Activated naive CD8-positive, alpha-beta T cell (primary cell): ENCODE data around the gene ANKRD17.
A peak's percentile ranks its signal among the peaks of the same experiment; 100 is the strongest.

Experiments
- H3K27ac Mint-ChIP-seq: one replicate; pipeline ENCODE4 v1.8.0; 2021; ENCODE audit warnings: mixed read lengths
- H3K27me3 Mint-ChIP-seq: one replicate; pipeline ENCODE4 v1.8.0; 2021; ENCODE audit warnings: mixed read lengths
- H3K36me3 Mint-ChIP-seq: one replicate; pipeline ENCODE4 v1.8.0; 2021; ENCODE audit warnings: mixed read lengths
- H3K4me1 Mint-ChIP-seq: one replicate; pipeline ENCODE4 v1.8.0; 2021; ENCODE audit warnings: low read depth, mixed read lengths
- H3K4me3 Mint-ChIP-seq: one replicate; pipeline ENCODE4 v1.8.0; 2021; ENCODE audit warnings: mild to moderate bottlenecking, mixed read lengths
- H3K9me3 Mint-ChIP-seq: one replicate; pipeline ENCODE4 v1.8.0; 2021; ENCODE audit warnings: low read depth, mixed read lengths

The ANKRD17 gene

GRCh38 chr4:73137121-73137520, 121.5 kb downstream of the ANKRD17 start:
- H3K27ac Mint-ChIP-seq = peak overlapping the region; percentile 22
- peaks cover 11% of the 10 kb centered on the region for H3K36me3 Mint-ChIP-seq
- no peaks in the 10 kb centered on the region for H3K27me3 Mint-ChIP-seq
- peaks cover 9% of the 10 kb centered on the region for H3K4me1 Mint-ChIP-seq
- H3K4me3 Mint-ChIP-seq = no peak overlapping the region
- no peaks in the 10 kb centered on the region for H3K9me3 Mint-ChIP-seq

DNA sequence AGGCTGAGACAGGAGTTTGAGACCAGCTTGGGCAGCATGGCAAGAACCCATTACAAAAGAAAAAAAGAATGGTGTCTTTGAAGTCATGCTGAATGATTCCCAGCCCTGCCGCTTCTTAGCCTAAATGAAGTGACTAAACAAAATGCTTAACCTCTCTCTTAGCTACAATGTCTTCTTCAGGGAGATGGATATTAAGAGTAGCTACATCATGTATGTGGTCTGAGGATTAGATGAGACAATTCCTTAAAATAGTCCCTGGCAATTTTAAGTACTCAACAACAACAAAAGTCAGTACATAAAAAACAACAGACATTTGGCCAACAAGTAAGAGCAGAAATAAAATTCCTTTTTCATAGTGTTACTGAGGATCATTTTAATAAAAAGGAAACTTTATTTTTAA, 124.8 kb downstream of the ANKRD17 start:
- peaks cover 6% of the 10 kb centered on the region for H3K36me3 Mint-ChIP-seq
- H3K4me1 Mint-ChIP-seq = peaks cover 5% of the 10 kb centered on the region
- H3K27ac Mint-ChIP-seq = no peak overlapping the region
- no peaks in the 10 kb centered on the region for H3K27me3 Mint-ChIP-seq
- H3K9me3 Mint-ChIP-seq = no peaks in the 10 kb centered on the region
- no peak overlapping the region for H3K4me3 Mint-ChIP-seq

DNA sequence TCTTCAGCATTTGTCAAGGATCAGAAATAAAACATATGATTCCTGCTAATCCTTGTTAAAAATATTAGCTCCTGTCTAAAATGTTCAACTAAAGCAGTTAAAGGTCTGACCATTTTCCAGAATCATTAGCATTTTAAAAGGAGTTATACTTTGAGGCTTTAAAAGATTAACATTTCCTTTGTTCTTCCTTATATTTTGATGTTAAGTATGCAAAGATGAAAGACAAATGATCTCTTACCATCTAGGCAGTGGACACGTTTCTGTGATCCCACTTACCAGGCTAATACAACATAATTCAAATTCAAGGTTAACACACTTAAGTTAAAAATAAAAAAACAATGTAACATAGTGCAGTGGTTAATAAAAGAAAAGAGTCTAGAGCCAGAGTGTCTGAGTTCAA, 127.3 kb downstream of the ANKRD17 start:
- Mint-ChIP-seq H3K36me3 (peaks cover 6% of the 10 kb centered on the region), H3K9me3 (no peaks in the 10 kb centered on the region), H3K4me3 (no peak overlapping the region)

DNA sequence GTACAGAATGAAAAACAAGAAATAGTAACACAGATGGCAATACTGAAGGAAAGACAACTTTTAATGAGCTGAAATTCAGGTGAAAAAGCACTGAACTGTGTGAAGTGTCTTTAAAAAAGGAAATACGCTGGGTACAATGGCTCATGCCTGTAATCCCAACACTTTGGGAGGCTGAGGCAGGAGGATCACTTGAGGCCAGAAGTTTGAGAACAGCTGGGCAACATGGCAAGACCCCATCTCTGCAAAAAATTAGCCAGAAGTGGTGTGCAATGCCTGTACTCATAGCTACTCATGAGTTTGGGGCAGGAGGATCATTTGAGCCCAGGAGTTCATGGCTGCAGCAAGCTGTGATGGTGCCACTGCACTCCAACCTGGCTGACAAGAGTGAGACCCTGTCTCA, 129.3 kb downstream of the ANKRD17 start:
- H3K27ac Mint-ChIP-seq = no peak overlapping the region
- H3K36me3 Mint-ChIP-seq = peaks cover 1% of the 10 kb centered on the region
- no peak overlapping the region for H3K4me3 Mint-ChIP-seq
- no peaks in the 10 kb centered on the region for H3K9me3 Mint-ChIP-seq
- H3K4me1 Mint-ChIP-seq = peaks cover 8% of the 10 kb centered on the region
- no peaks in the 10 kb centered on the region for H3K27me3 Mint-ChIP-seq

More for the DNA sequence above, 127.3 kb downstream of the ANKRD17 start:
- Mint-ChIP-seq H3K4me1 (peaks cover 8% of the 10 kb centered on the region), H3K27me3 (no peaks in the 10 kb centered on the region), H3K27ac (no peak overlapping the region)

- H3K4me3 Mint-ChIP-seq = no peak overlapping the region
- no peaks in the 10 kb centered on the region for H3K9me3 Mint-ChIP-seq
- H3K36me3 Mint-ChIP-seq = no peaks in the 10 kb centered on the region
- H3K27ac Mint-ChIP-seq = no peak overlapping the region
- H3K4me1 Mint-ChIP-seq = peaks cover 8% of the 10 kb centered on the region
- no peaks in the 10 kb centered on the region for H3K27me3 Mint-ChIP-seq
Observed at GRCh38 chr4:73127839-73128453, 130.7 kb downstream of the ANKRD17 start.

DNA sequence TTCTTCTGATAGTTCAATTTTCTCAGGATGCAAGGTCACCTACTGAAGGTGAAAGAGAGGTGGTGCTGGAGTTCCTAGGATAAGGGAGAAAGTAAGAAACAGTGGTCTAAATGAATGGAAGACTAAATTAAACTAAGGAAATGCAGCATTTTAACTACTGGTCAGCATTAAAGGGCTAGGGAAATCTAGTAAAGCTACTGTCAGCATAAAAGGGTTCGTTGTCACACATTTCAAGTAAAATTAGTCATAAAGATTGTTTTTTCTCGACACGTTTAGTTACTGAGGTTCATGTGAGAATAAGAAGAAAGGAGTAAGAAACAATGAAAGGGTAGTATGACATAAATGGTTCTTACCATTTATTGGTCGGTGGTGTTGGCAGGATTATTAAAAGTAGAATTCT, 149.1 kb downstream of the ANKRD17 start:
- Mint-ChIP-seq H3K4me1 (peaks cover 9% of the 10 kb centered on the region), H3K9me3 (no peaks in the 10 kb centered on the region), H3K36me3 (peaks cover 2% of the 10 kb centered on the region), H3K27ac (no peak overlapping the region), H3K27me3 (no peaks in the 10 kb centered on the region), H3K4me3 (no peak overlapping the region)

GRCh38 chr4:73104695-73105094, 153.9 kb downstream of the ANKRD17 start:
- peak overlapping the region; percentile 70 for H3K27ac Mint-ChIP-seq
- no peaks in the 10 kb centered on the region for H3K9me3 Mint-ChIP-seq
- peaks cover 2% of the 10 kb centered on the region for H3K36me3 Mint-ChIP-seq
- no peaks in the 10 kb centered on the region for H3K27me3 Mint-ChIP-seq
- H3K4me3 Mint-ChIP-seq = no peak overlapping the region
- H3K4me1 Mint-ChIP-seq = peaks cover 13% of the 10 kb centered on the region

DNA sequence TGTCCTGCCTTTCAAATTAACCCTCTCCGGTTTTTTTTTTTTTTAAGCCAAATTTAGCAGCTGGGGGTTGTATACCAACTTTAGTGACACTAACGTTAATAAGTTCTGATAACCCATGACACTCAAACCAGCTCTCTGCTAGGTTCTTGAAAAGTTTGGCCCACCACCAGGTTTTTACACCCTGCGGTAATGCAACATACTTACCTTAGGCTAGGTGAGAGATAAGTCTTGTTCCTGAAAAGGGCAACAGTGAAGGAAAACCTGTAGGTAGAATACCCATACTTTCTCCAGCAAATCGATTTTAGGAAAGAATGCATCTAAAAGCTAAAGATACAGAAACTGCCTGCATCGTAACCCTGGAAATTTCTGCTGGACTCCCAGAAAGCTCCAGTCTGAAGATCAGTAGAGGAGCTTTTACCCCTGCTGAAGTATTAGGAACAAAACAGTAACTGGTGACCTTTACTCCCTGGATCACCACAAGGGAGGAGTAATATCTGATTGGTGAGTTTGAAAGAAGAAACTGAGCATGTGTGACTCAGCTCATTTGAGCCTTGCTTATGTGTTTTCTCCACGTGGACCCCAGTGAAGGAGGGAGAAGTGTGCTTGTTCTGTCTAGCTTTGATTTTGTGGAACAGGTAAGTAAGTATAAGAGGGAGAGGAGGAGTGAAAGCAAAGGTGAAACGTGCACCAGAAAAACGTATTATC, 154.6 kb downstream of the ANKRD17 start:
- Mint-ChIP-seq H3K27me3 (no peaks in the 10 kb centered on the region), H3K36me3 (peaks cover 2% of the 10 kb centered on the region), H3K27ac (peak overlapping the region; percentile 82)

DNA sequence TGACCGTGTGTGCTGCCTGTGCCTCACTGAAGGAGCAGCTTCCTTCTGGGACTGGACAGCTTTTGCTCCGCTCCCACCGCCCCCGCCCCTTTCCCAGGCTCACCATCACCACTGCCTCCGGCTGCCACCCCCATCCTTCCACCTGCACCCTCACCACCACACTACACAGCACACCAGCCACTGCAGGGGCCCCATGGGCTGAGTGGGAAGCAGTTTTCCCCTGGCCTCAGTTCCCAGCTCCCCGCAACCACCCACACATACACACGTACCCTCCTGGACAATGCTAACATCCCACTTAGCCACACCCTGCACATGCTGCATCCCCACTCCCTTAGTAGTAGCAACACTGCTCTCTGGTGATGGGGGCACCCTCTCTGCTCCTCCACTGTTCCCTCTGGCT, 159.5 kb downstream of the ANKRD17 start:
- H3K27ac Mint-ChIP-seq = peak overlapping the region; percentile 34
- H3K4me3 Mint-ChIP-seq = no peak overlapping the region
- no peaks in the 10 kb centered on the region for H3K27me3 Mint-ChIP-seq
- peaks cover 4% of the 10 kb centered on the region for H3K36me3 Mint-ChIP-seq
- H3K9me3 Mint-ChIP-seq = no peaks in the 10 kb centered on the region
- peaks cover 1% of the 10 kb centered on the region for H3K4me1 Mint-ChIP-seq

More for the DNA sequence above, 154.6 kb downstream of the ANKRD17 start:
- Mint-ChIP-seq H3K4me1 (peaks cover 13% of the 10 kb centered on the region), H3K9me3 (no peaks in the 10 kb centered on the region), H3K4me3 (no peak overlapping the region)

- H3K9me3 Mint-ChIP-seq = no peaks in the 10 kb centered on the region
- no peaks in the 10 kb centered on the region for H3K27me3 Mint-ChIP-seq
- peaks cover 4% of the 10 kb centered on the region for H3K36me3 Mint-ChIP-seq
- H3K27ac Mint-ChIP-seq = peak overlapping the region; percentile 67
- H3K4me3 Mint-ChIP-seq = no peak overlapping the region
- no peaks in the 10 kb centered on the region for H3K4me1 Mint-ChIP-seq
Observed at GRCh38 chr4:73098713-73099112, 159.9 kb downstream of the ANKRD17 start.

DNA sequence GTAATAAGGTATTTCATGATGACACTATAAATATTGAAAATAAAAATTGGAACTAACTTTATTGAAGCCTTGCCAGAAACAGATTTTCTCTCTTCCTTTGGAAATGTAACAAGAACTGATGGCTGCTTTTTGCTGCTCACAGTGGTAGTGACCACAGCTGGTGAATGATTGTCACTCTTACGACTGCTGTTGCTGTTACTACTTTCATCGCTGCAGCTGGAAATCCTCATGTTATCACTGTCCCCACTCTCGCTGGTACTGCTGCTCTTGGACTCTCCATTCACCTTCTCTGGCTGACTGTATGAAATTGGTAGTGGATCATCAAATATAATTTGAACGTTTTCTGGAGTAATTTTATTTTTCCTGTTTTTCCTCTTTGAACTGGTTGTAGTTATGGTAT, 160.6 kb downstream of the ANKRD17 start:
- Mint-ChIP-seq H3K36me3 (peaks cover 4% of the 10 kb centered on the region), H3K27me3 (no peaks in the 10 kb centered on the region), H3K4me1 (no peaks in the 10 kb centered on the region), H3K4me3 (no peak overlapping the region), H3K27ac (peak overlapping the region; percentile 67), H3K9me3 (no peaks in the 10 kb centered on the region)

DNA sequence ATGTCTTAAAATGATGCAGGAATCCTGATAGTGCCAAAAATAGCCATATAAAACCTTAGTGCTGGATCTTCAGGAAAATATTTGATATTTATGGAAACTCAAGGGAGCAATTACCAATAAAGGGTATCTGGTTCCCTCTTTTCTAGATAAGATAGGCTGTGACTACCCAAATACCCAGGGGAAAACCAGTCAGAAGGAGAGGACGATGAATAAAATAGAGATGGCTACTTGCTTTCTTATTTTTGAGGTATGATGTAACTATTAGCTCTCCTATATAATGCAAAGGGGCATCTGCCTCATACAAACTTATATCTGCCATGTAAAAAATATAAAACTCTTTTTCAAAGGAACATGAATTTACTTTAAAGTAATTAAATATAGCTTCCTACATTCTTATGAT, 165.7 kb downstream of the ANKRD17 start:
- no peaks in the 10 kb centered on the region for H3K9me3 Mint-ChIP-seq
- H3K4me1 Mint-ChIP-seq = peaks cover 13% of the 10 kb centered on the region
- H3K27ac Mint-ChIP-seq = no peak overlapping the region
- H3K36me3 Mint-ChIP-seq = peaks cover 8% of the 10 kb centered on the region
- H3K4me3 Mint-ChIP-seq = no peak overlapping the region
- H3K27me3 Mint-ChIP-seq = no peaks in the 10 kb centered on the region

DNA sequence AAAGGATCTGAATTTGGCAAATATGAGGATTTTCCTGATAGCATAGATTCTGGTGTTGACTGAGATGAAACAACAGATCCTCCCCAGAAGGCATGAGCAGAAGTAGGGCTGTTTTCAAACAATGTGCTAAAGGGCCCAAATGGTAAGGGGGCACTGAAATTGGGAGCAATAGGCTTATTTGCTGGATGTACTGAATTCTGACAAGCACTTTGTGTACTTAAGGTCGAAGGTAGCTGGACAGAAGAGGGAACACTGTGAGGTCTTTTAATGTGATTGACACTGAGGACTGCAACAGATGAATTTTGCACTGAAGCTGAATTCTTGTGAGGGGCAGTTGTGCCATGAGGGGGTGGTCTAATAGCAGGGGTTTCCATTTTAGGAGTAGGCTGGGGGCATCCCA, 167.9 kb downstream of the ANKRD17 start:
- Mint-ChIP-seq H3K9me3 (no peaks in the 10 kb centered on the region), H3K36me3 (peaks cover 13% of the 10 kb centered on the region), H3K27ac (no peak overlapping the region), H3K4me3 (no peak overlapping the region), H3K4me1 (peaks cover 24% of the 10 kb centered on the region), H3K27me3 (no peaks in the 10 kb centered on the region)

- Mint-ChIP-seq H3K27me3 (no peaks in the 10 kb centered on the region), H3K4me1 (peaks cover 26% of the 10 kb centered on the region), H3K9me3 (no peaks in the 10 kb centered on the region), H3K4me3 (no peak overlapping the region), H3K27ac (peak overlapping the region; percentile 16), H3K36me3 (peaks cover 13% of the 10 kb centered on the region)
Observed at GRCh38 chr4:73087871-73088270, 170.7 kb downstream of the ANKRD17 start.

DNA sequence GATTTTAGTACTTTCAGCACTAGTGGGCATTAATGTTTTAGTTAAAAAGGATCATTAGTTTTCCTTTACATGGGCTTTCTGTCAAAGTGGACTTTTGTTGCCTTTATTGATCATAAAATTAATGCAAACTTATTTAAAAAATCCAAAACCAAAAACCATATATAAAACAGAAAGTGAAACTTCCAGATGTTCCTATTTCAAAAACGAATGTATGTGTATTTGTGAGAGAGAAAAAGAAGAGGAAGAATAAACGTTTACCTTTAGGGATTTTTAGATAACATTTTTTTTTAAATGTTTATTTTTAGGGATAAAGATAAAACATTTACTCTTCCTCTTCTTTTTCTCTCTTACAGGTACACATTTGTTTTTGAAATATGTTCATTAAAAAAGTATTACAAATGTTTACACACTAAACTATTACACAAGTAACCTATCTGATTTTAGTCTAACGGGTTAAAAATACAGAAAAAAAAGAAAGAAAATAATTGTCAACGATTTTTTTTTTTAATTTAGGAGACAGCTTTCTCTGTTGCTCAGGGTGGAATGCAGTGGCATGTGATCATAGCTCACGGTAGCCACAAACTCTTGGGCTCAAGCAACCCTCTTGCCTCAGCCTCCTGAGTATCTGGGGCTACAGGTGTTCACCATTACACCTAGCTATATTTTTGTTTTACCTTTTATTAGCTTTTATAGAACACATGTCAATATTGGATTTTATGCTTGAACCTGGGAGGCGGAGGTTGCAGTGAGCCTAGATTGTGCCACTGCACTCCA, 172.3 kb downstream of the ANKRD17 start:
- Mint-ChIP-seq H3K36me3 (peaks cover 9% of the 10 kb centered on the region), H3K27ac (no peak overlapping the region), H3K4me3 (peak overlapping the region; percentile 40), H3K9me3 (no peaks in the 10 kb centered on the region), H3K4me1 (peaks cover 23% of the 10 kb centered on the region), H3K27me3 (no peaks in the 10 kb centered on the region)
